ENCODE results near the gene DGCR6L.
"Not testable (repeated sequence)": the region's sequence is repeated elsewhere in the genome, so short reads cannot be mapped to it uniquely, and the experiment has no call there.

The DGCR6L gene

DNA sequence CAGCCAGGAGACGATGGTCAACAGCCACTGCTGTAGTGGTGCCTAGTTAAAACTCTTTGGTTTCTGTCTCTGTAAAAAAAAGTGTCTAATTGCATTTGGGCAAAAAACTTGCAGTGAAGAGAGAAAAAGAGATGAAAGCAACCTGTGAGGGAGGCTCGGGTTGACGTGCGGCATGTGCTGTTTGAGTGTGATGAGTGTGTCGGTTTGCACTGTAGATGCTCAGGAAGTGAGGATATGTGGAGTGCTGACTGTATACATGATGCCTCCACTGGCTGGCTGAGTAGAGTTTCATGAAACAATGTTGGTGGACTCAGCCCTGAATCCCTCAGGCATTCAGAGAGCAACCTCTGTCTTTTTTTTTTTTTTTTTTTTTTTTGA lies 4.3 kb upstream of the DGCR6L start:
- DNase-seq = no peak

DNA sequence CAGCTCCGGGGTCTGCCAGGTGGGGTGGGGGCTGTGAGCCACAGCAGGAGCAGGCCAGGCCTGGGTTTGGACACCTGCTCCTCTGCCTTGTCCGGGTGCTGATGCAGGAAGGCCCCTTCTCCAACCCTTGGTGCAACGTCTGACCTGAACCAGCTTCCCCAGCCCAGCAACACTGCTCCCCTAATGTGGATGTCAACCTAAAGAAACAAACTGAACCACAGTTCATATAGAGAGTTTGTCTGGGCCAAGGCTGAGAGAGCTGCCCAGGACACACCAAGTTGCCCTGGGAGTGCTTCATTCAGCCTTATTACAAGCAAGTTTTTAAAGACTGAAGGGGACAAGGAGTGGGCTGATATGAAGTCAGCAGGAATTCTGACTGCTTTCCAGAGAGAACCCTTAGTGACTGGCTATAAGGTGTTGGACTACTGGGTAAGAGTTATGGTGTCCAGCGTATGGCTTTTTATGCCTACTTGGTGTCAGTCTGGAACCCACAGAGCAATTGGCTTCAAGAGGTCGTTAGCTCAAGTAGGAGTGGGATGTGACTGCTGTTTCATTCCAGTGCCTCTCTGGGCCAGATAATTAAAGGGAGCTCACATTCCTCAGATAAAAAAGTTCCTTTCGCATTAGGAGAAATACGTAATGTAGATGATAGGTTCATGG lies 1.8 kb upstream of the DGCR6L start:
- DNase-seq = not testable (repeated sequence)

DNA sequence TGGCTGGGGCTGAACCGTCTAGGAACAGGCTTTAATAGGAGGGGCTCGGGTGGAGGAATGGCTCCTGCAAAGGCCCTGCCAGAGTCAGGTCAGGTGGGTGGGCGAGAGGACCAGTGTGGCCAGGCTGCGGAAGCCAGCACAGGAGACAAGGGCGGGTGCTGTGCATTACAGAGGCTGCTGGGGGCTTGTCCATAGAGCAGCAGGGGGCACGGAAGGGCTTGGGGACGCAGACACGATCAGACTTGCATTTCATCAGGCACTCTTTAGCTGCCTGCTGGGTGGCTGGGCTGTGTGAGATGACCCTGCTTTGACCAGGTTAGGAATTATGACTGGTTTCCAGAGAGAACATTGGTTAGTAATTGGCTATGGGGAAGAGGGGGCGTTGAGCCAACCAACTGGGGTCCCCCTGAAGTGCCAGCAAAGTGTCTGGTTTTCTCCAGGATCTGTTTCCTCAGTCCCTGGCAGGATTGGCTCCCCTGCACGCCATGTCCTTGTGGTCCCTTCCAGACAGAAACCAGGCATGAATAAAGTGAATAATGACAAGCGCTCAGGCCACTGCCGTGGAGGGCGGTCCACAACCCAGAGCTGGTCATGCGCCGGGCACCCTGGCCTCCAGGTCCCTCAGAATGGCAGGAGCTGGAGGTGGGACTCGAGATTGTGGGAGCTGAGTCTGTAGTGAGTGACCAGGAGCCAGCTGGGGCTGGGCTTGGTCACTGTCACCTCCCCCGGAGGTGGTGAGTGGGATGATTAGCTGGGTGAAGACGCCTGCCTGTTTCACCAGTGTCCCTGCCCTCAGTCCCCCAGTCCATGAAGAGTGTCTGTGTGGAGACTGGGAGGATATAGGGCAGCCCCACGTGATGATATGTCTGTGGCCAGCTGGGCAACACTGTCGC lies 1.0 kb upstream of the DGCR6L start:
- not testable (repeated sequence) for DNase-seq

DNA sequence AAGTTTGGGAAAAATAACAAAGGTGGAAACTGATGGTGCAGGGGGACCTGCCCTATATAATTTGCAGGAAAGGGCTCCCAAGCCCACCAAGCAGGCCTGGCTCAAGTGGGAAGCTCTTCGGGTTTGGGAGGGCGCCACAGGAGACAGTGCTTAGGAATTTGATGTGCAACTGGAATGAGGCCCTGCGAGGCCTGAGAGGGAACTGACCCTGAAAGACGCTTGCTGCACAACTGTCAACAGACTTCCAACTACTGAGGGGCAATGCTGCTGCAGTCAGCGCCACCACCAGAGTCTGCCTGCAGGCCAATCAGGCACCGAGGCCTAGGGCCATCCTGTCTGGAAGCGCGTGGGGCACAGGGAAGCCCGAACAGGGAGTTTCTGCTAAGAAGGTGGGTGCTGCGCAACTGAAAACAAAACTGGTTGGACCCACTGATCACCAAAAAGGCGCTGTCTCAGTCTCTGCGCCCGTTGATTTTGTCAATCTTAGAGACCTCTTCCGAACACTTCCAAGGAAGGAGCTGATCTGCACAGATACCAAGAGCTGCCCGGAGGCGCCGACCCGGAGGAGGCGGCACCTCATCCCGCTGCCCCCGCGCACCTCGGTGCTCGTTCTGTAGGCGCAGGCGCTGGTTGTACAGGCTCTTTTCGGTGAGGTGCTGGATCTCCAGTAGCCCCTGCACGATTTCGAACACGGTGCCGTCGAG lies 667 bp downstream of the DGCR6L start:
- DNase-seq = no peak

DNA sequence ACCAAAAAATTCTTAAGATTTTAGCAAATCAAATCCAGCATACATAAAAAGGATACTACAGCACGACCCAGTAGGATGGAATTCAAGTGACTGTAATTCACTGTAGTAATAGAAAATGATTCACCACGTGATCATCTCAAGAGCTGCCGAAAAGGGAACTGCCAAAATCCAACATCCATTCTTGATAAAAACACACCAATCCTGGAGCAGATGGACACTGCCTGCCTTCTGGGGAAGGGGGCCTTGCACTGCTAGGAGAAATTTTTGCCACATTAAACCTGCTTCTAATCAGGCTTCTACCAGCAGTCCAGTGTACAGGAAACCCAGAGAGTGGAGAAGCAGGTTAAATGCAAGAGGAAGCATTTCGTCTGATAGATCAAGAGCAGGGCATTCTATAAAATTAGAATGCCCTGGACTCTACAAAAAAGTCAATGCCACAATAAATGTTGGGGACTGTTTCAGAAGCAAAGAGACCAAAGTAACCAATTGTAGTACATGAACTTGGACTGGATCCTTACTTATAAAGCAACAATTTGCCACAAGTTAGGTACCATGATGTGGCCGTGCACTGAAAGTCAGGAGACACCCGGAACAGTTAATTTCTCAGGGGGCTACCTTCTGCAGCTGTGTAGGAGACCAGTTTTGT lies 1.7 kb downstream of the DGCR6L start:
- not testable (repeated sequence) for DNase-seq

DNA sequence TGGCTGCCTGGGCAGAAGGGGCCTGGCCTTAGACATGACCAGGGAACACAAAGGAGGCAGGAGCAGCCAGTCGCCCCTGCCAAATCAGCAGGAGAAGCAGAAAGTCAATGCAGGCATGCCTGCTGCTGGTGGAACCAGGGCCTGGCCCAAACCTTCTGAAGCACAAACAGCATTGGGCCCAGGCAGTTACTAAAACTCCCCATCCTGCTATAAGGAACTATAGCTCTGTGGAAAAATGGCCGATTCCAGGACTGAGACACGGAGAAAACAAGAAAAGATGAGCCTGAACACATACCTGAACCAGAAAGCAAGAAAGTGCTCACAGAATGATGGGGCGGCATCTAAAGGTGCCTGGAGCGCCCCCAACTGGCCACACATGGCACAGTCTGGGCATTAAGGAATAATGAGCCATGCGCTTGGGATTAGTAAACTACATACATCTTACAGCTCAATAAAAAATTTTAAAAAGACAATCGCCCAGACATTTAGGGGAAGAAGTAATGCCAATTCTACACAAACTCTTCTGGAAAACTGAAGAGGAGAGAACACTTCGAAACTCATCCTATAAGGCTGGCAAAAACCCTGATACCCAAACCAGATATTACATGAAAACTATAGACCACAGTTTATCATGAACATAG lies 2.3 kb downstream of the DGCR6L start:
- DNase-seq = peak in 1 of 2 experiments; percentile 33

DNA sequence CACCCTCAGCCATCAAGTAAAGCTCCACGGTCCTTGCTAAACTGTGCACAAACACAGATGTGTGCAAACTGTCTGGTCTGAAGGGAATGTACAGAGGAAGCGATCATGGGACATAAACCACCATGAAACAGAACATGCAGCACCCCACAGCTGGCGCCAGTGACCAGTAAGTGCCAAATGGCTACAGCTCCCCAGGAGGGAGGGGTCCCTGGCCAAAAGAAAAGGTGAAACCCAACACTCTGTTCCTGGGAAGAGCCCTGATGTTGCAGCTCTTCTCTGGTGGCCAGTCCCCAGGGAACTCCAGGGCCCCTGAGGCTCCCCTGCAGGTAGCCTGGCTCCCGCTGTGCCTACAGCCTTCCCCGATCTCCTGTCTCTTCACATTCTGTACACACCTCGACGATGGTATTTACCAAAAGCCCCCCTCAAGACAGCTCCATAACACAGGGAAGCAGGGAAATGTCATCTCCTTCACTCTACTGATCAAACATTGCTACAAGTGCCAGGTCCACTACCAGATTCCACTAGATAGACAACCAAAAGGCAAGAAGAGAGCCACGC lies 2.9 kb downstream of the DGCR6L start:
- DNase-seq = no peak

DNA sequence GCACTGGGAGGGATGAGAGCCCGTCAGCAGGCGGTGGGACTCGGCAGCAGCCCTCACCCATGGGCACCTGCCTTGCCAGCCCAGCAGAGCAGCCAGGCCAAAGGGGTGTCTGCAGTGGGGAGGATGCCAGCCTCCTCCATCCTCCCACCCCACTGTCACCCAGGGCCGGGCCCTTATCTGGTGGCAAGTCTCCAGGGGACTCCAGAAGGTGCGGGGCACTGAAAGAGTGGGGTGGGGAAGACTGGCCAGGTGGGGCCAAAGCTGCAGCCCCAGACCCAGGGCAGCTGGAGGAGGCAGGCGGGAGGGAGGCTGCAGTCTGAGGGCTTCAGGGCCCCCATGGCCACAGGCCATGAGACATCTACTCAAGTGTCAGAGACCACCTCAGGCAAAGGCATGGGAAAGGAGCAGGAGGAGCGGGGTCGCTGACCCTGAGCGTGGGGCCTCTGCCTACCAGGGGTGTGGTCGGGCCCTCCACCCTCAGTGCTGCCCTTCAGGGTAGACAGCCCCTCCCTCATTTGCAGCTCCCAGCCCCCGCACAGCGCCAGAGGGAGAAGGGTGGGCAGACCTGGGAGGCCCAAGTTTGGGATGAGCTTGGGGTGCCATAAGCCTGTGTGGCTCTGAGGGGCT lies 3.5 kb downstream of the DGCR6L start:
- DNase-seq = no peak

DNA sequence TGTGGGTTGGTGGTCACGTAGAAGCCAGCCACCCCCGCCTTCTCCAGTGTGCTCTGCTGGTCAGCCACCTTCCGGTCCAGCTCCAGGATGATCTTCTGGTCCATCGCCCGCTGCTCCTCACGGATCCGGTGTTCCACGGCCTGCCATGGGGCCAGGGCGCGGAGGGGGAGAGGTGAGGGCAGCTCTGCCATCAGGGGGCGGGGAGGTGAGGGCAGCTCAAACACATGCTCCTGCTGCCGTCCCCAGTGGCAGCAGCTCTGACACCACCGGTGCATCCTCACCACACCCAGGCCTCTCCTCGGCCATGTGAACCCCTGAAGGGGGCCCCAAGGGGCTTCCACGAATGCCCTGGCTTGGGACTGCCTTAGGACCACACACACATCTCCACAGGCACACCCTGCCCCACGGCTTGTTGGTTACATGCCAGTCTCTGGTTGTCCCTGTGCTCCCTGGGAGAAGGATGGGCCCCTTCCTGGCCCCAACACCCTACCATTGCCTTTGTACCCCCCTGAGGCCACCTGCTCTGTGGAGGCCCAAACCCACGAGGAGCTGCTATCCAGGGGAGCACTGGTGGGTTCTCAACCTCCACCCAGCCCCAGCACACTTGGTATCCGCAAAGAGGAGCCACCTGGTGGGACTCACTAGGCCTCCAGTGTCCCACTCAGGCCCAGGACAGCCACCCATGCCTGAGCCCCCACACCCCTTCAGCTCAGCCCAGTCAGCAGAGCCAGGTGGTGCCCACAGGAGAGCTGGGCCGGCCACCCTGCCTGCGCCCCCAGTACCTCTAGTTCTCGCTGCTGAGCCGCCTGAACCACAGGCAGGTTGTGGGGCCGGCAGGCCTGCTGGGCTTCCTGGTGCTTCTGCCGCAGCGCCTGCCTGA lies 4.3 kb downstream of the DGCR6L start:
- no peak for DNase-seq

DNA sequence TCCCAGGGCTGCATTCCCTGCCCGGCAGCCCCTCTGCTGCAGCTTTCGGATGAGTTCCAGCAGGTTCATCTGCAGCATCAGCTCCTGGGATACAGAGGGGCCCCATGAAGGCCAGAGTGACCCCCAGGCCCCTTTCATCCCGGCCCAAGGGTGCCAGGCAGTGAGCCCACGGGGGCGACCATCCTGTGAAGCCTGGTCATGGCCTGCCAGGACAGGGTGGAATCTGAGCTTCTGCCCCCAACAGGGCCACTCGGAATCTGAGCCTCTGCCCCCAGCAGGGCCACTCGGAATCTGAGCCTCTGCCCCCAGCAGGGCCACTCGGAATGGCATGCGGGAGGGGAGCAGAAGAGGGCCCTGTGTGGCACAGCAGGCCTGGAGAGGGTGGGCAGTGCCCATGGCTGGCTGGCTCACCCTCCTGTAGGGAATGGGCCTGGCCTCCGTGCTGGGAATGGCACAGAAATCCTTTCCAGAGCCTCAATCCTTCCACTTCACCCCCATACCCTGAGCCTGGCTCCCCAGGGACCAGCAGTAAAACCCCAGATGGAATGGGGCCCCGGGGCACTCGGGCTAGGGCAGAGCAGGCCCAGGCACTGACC lies 5.0 kb downstream of the DGCR6L start:
- not testable (repeated sequence) for DNase-seq

DNA sequence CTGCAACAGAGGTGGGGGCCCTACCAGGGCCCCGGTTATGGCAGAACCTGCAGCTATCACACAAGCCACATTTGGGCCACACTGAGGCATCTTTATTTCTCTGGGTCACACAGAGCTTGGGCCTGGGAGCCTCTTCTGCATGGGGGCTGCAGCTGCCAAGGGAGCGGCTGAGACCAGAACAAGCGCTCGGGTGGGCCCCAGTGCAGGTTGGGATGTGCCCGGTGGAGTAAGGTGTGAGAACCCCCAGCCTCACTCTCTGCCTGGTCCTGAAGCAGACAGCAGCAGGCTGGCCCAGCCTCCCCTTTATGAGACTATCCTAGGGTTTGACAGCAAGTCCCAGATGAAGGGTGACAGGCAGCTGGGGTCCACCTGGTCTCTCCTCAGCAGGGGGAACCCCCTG lies 5.7 kb downstream of the DGCR6L start:
- DNase-seq = not testable (repeated sequence)

DNA sequence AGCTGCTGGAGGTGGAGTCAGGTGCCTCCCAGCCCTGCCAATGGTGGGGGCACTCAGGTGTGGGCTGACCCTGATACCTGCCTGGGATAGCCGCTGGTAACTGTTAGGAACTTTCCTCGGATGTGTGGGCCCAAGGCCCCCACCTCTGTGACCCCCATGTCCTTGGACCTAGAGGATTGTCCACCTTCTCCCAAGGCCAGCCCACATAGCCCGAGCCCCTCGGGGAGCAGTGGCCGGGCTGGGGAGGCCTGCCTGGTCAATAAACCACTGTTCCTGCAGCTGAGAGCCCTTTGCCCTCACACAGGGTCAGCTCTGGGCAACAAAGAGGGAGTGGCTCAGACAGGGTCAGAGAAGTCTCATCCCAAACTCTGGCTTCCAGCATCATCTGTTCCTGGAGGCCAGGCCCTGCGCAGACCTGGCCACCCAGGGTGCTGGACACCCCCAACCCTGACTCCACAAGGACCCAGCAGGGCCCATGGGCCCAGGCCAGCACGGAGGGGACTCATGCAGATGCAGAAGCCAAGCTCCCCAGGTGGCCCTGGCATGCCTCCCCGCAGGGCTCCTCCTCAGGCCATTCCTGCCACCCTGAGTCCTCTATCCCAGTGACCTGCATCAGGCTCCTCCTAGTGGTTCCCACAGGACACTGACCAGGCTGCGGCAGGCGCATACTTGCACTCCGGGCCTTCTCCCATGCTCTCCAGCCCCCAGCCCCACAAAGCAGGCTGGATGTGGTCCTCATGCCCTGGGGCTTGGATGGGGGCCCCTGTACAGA lies 6.4 kb downstream of the DGCR6L start:
- DNase-seq = not testable (repeated sequence)

DNA sequence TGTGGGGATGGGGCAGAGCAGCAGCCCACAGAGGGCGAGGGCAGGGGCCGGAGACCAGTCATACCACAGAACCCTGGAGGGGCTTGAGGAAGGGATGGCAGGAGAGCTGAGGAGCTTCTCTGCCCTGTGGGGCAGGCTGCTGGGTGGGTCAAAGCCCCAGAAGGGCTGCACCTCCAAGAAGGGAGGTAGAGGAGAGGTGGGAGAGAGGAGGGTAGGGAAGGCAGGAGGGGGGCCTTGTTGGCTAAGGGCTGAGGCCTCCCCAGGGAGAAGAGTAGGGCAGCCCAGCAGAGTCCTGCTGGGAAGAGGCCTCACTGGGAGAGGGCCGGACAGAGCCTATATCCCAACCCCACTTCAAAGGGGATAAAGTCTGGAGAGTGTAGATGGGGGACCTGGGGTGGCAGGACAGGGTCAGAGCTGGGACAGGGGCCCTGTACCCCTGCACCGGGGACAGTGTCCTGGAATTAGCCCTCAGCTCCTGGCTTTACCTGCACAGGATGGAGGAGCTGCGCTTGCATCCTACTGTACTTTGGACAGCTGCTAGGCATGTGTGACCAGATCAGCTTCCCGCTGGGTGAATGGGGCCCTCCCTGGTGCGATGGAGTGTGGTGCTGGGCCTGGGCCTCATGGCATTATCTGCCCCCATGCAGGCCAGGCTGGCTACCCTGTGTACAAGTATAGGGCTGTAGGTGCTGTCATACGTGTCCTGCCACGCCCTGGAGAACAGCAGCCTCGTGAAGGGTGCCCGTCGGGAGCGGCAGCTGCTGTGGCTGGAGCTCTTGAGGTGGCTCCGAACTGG lies 7.3 kb downstream of the DGCR6L start:
- no peak for DNase-seq

DNA sequence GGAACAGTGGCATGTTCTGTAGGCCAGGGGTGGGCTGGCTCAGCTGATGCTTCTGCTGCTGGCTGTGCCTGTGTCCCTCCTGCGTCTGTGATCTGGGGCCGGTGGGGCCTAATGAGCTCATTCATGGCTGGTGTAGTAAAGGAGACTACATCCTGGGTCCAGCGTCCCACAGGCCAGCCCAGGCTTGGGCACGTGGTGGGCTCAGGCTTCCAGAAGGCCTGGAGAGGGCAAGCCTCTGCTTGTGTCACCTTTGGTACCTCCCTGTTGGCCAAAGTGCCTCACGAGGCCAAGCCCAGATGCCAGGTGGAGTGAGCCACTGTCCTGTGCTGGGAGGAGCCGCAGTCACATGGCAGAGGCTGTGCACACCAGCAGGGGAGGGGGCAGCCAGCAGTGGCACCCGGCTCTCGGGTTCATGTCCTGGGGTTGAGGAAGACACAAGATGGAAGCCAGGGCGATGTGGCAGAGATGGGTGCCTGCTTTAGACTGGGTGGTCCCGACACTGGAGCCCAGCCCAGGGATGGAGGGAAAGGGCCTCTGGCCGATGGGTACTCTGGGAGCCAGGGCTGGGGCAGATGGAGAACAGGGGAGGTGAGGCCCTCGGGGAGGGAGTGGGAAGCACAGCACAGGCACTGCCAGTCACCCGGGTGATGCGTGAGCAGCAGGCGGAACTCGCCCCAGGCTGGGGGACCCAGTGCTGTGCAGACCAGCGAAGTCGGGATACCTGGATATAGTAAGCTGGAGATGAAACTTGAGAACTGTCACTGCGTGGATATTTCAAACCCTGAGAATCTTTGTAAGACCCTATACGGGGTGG lies 8.4 kb downstream of the DGCR6L start:
- DNase-seq = not testable (repeated sequence)

DNA sequence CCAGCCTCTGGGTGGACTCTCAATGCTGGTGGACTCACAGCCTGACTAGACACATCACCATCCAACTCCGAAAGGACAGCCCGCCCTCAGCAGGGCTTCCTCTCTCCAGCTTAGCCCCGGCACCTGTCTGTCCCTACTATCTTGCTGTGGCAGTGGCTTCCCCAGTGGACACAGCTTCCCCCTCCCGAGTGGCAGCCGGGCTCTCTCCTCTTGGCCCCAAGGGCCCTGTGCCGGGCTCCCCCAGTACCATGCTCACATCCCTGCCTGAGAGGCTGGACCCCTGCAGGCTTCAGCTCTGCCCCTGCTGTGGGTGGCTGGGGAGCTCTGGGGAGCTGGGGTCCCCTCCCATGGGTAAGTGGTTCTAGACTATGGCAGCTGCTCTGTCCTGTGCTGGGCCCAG lies 9.1 kb downstream of the DGCR6L start:
- not testable (repeated sequence) for DNase-seq

DNA sequence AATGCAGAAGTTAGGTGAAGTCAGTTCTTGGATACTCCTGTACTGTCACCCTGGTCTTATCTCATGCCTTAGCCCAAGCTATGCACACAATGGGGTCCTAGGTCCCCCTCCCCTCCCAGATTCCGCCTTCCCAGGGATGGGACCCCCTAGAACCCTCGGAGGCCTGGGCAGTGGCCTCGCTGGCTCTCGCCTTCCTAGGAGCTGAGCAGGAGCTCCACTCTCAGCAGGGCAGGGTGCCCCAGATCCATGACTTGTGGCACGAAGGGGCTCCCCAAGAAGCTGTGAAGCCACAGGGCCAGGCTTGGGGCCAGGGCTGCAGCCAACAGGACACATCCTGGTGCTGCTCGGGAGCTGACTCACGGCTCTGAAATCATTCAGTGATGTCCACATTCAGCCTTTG lies 9.7 kb downstream of the DGCR6L start:
- not testable (repeated sequence) for DNase-seq

DNA sequence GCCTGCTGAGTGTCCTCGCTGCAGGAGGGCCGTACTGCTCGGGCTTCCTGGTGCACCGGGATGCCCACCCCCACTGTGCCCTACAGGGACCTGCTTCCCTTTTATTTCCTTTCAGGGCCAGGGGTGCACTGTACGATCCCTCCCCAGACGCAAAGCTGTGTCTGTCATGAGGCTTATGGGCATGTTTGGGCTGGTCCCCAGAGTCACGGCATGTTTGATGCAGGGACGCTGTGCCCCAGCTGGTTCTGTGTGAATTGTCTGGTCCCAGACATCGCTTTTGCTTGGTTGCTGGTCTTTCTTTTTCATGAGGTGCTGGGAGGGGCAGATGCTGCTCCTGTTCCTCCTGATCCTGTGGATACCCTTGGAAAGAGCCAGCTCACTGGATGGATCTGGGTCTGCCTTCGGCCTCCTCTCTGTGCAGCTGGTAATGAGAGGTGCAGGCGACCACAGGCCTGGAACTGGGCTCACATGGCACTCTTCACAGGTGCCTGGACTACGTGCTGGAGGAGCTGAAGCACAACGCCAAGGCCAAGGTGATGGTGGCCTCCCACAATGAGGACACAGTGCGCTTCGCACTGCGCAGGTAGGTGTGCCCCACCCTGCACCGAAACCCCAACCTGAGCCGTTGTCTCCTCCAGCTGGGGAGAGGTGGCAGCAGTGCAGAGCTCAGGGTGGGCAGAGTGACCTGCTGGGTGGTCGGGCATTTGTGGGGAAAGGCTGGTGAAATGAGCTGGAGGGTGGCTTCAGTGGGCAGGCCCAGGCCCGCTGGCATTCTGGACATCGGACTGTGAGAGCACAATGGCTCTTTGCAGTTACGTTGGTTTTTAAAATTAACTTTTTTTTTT lies 10.8 kb downstream of the DGCR6L start:
- not testable (repeated sequence) for DNase-seq
